ENCODE measurements around the gene TRPM2.
"Not testable (repeated sequence)": the region's sequence is repeated elsewhere in the genome, so short reads cannot be mapped to it uniquely, and the experiment has no call there.

Gene TRPM2

GRCh38 chr21:44375281-44375651, 21.8 kb downstream of the TRPM2 start:
- peak; percentile 15 to 21 for DNase-seq (ENCODE audit: low read depth in 2 of 2)

- DNase-seq (ENCODE audit: low read depth in 2 of 2): no peak
Observed at GRCh38 chr21:44375761-44376241, 22.4 kb downstream of the TRPM2 start.

DNA sequence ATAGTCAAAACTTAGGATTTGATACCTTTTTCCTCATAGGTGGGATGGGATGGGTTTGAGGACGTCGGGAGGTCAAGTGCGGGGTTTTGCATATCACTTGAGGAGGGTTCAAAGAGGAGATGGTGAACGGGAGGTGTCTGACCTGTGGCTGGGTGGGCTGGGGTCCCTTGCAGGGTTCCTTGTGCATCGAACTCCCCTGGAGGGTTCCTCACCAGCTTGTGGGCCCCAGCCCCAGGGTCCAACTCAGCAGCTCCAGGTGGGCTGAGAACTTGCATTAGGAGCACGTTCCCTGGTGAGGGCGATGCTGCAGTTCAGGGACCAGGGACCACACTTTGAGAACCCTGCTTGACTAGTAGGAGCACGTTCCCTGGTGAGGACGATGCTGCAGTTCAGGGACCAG, 23.2 kb downstream of the TRPM2 start:
- no peak for DNase-seq (ENCODE audit: low read depth in 2 of 2)

GRCh38 chr21:44377201-44377921, 23.9 kb downstream of the TRPM2 start:
- DNase-seq (ENCODE audit: low read depth in 2 of 2): no peak

DNA sequence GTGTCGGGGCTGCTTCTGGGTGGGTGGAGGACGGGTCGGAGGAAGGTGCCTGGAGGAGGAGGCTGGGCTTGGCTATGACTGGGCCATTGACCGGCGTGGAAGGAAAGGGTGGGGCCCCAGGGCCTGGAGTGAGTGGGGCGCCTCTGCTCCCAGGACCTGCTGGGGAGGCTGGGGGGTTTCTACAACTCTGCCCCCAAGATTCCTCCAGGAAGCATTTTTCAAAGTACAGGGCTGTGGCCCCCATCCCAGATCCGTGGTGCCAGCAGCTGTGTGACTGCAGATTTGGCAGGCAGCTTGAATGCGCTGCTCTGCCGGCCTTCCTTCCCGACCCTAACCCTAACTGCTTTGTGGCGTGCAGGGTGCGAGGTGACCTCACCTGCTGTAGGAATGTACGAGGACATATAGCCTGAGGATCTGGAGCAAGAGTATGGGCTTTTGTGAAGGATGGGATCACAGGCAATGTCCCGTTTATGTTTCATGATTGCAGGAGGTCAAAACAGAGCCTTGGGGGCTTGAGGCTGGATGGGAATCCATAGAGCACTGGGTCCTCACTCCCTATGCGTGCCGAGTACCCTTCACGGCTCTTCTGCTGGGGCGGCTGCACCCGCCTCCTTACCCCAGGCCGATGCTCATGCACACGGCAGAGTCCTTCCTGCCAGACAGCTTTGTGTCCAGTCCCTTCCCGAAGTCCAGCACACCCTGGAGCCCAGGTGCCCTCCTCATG, 24.7 kb downstream of the TRPM2 start:
- DNase-seq (ENCODE audit: low read depth in 2 of 2): no peak

GRCh38 chr21:44378646-44379514, 25.5 kb downstream of the TRPM2 start:
- no peak for DNase-seq (ENCODE audit: low read depth in 2 of 2)

DNA sequence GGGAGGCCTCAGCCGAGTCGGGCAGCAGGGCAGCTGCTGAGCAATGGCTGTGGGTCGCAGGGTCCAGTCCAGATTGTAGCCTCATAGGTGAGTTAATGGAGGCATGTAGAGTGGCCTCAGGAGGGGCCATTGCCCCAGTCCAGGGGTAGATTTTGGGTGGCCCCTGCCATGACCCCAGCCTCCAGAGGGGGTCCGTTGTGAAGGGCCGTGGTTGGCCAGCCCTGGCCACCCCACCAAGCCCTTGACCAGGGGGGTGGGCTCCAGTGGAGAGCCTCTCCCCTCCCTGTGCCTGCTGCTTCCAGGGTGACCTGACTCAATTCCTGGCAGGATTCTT, 26.1 kb downstream of the TRPM2 start:
- DNase-seq (ENCODE audit: low read depth in 2 of 2): no peak

DNA sequence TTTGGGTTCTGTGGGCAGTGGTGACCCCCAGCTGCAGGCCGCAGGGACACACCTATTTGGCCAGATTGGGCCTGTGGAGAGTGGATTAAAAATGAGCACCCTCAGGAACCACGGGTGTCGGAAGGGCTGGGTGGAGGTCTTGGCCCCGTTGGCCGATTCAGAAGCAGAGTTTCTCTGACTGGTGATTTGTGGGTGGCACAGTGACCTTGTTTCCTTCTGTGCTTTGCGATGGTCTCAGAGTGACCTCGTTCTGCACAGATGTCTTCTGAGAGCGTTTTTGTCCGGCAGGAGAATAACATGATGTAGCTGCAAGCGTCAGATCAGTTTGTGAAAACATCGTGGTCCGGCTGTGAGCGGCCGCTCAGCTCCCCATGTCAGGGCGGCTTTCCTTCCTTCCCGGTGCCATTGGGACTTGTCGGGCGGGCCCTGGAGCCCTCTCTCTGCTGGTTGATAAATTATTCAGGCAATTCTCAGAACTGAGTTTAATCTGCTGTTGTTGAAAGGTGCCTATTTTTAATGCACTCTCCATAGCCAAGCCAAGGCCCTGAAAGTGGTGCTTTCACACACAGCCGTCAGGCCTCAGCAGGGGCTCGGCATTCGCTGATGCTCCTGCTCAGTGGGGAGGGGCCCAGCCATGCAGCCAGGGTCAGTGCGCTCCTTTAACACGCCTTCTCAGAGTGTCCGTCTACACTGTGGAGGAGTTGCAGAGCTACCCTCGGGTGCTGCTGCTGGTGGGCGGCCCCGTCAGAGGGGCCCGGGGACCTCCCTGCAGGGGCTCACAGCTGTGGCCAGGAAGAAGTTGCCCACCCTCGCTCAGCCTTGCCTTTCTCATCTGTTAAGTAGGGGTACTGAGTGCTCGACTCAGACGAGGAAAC, 26.8 kb downstream of the TRPM2 start:
- DNase-seq (ENCODE audit: low read depth in 2 of 2): no peak

DNA sequence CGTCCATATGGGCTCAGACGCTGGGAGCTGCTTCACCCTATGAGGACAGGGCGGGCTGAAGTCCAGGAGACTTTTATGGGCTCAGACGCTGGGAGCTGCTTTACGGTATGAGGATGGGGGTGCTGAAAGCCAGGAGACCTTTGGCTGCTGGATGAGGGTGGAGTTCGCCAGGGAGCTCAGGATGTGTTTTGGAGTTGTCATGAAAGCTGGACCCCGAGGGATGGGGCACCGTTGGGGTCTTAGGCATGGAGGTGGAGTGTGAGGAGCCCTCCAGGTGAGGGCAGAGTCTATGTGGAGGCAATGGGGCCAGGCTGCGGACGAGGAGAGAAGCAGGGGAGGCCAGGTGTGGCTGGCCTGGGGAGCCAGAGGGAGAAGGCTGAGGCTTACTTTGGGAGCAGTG, 27.5 kb downstream of the TRPM2 start:
- DNase-seq (ENCODE audit: low read depth in 2 of 2): no peak

- no peak for DNase-seq (ENCODE audit: low read depth in 2 of 2)
Observed at GRCh38 chr21:44381874-44382273, 28.5 kb downstream of the TRPM2 start.

- DNase-seq (ENCODE audit: low read depth in 2 of 2): no peak
Observed at GRCh38 chr21:44382536-44382935, 29.1 kb downstream of the TRPM2 start.

- DNase-seq (ENCODE audit: low read depth in 2 of 2): no peak
Observed at GRCh38 chr21:44383216-44383615, 29.8 kb downstream of the TRPM2 start.

DNA sequence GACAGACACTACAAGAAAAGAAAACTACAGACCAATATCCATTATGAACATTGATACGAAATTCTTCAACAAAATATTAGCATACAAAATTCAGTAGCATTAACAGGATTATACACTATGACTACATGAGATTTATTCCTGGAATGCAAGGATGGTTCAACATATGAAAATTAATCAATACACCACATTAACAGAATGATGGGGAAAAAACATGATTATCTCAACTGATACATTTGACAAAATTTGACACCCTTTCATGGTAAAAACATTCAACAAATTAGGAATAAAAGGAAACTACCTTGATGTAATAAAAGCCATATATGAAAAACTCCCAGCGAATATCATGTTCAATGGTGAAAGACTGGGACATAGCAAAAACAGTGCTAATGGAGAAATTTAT, 31.5 kb downstream of the TRPM2 start:
- DNase-seq (ENCODE audit: low read depth in 2 of 2): no peak

DNA sequence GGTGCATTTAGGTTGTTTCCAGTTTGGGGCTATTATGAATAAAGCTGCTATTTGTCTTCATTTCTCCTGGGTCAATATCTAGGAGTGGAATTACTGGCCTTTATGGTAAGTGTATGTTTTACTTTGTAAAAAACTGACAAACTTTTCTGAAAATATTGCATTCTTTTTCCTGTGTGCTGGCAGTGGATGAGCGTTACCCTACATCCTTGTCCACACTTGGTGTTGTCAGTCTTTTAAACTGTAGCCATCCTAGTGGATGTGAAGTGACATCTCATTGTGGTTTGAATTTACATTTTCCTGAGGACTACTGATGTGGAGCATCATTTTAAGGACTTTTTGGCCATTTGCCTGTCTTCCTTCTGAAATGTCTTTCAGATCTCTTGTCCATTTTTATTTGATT, 35.9 kb downstream of the TRPM2 start:
- DNase-seq (ENCODE audit: low read depth in 2 of 2): no peak

DNA sequence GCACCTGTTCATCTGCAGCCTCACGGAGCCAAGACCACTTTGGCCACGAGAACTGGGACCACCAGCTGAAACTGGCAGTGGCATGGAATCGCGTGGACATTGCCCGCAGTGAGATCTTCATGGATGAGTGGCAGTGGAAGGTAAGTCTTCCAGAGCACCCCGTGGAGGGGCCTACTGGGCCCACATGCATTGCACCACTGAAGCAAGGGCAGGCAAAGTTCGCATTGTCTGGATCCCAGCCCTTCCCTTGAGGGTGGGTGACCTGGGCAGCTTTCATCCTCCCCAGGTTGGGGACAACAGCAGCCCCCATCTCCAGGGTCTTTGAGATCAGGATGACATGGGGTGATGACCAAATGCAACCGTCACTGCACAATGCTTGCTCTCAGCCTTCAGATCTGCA, 37.5 kb downstream of the TRPM2 start:
- no peak for DNase-seq (ENCODE audit: low read depth in 2 of 2)

- no peak for DNase-seq (ENCODE audit: low read depth in 2 of 2)
Observed at GRCh38 chr21:44391345-44392091, 38.1 kb downstream of the TRPM2 start.

DNA sequence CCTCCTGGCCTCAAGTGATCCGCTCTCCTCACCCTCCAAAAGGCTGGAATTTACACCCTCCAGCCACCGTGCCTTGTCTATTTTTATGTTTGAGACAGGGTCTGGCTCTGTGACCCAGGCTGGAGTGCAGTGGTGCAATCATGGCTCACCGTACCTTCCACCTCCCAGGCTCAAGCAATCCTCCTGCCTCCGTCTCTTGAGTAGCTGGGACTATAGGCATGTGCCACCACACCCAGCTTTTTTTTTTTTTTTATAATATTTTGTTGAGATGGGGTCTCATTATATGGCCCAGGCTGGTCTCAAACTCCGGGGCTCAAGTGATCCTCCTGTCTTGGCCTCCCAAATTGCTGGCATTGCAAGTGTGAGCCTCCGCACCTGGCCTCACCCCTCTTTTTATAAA, 38.8 kb downstream of the TRPM2 start:
- no peak for DNase-seq (ENCODE audit: low read depth in 2 of 2)

GRCh38 chr21:44392916-44393315, 39.5 kb downstream of the TRPM2 start:
- no peak for DNase-seq (ENCODE audit: low read depth in 2 of 2)

- DNase-seq (ENCODE audit: low read depth in 2 of 2): no peak
Observed at GRCh38 chr21:44394733-44395132, 41.3 kb downstream of the TRPM2 start.

GRCh38 chr21:44395260-44395659, 41.8 kb downstream of the TRPM2 start:
- no peak for DNase-seq (ENCODE audit: low read depth in 2 of 2)

DNA sequence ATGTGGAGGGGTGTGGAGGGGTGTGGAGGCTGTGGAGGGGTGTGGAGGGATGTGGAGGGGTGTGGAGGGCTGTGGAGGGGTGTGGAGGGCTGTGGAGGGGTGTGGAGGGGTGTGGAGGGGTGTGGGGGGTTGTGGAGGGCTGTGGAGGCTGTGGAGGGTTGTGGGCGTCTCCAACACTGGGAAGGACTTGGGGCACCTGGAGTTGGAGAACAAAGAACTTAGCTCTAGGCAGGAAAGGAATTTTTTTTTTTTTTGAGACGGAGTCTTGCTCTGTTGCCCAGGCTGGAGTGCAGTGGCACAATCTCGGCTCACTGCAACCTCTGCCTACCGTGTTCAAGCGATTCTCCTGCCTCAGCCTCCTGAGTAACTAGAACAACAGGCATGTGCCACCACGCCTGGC, 43.4 kb downstream of the TRPM2 start:
- not testable (repeated sequence) for DNase-seq (ENCODE audit: low read depth in 2 of 2)

Measured in stimulated activated CD8-positive, alpha-beta memory T cell treated with anti-CD3 and anti-CD28 coated beads, Interleukin-7, amount 100 ng/mL, for 4 hours (primary cell).